ENCODE results near the gene LMCD1. TPM values are rescaled to one million over a fixed set of nuclear protein-coding genes. Genes with fewer than 3 reads are reported as not detected.
A peak's percentile ranks its signal among the peaks of the same experiment; 100 is the strongest.

Gene LMCD1
- total and polyA plus RNA-seq, 4 donors: 33.6 to 179 (median 98.4) TPM

DNA sequence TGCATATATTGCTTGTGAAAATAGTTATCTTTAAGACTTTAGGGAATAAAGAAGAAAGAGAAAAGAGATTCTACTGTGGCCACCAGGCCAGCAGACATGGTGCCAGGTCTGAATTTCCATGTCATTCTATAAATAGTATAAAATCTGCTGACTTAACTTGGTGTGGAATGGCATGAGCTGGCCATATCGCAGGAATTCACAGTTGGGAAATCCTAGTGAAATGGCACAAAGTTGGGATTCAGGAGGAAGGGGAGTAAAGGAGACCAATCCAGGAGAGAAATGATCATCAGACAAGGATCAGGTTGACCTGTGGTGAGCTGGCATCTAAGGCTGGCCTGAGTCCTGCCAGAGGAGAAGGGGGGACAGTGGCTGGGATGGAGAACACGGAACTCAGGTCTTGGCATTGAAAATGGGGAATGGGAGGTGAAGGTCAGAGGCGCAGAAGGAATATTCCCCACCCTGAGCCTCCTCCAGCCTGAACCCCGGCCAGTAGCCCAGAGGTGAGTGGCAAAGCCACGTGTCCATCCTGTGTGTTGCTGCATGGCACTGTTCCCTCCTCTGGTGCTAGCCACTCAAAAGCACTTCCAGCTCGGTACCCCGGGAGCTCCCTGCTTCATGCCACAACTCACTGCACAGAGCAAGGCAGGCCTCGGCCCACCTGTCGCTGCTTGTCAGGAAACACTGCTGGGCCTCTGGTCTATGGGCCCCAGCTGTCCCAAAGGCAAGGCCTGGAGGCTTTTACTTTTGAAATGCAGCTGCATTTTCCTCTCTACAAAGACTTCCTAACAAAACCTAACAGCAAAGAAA is 91.6 kb downstream of the LMCD1 start:
- Histone ChIP-seq H3K9me3 (ENCODE audit: control insufficient read depth in 4 of 4, insufficient read depth in 3 of 4, low read length in 3 of 4) (no peaks in the 10 kb centered on the region), H3K4me1 (ENCODE audit: control insufficient read depth in 5 of 5, insufficient read depth in 5 of 5, low read length in 5 of 5) (peaks cover 0 to 4% (median 0%) of the 10 kb centered on the region in 5 donors), H3K4me3 (no peak overlapping the region), H3K36me3 (ENCODE audit: control insufficient read depth in 4 of 4, insufficient read depth in 4 of 4, low read length in 4 of 4) (no peaks in the 10 kb centered on the region), H3K9ac (ENCODE audit: insufficient read depth in 1 of 2, low read length in 2 of 2) (no peak overlapping the region), H3K27ac (ENCODE audit: low read depth in 1 of 2, low read length in 1 of 2) (peak overlapping the region in 1 of 2 donors; percentile 60), H3K27me3 (ENCODE audit: control insufficient read depth in 3 of 3, insufficient read depth in 3 of 3, low read length in 2 of 3) (no peaks in the 10 kb centered on the region)
- DNase-seq: no peak
- no peak for ATAC-seq (ENCODE audit: insufficient read depth, low FRiP score)
- TF ChIP-seq, protein P1, sequence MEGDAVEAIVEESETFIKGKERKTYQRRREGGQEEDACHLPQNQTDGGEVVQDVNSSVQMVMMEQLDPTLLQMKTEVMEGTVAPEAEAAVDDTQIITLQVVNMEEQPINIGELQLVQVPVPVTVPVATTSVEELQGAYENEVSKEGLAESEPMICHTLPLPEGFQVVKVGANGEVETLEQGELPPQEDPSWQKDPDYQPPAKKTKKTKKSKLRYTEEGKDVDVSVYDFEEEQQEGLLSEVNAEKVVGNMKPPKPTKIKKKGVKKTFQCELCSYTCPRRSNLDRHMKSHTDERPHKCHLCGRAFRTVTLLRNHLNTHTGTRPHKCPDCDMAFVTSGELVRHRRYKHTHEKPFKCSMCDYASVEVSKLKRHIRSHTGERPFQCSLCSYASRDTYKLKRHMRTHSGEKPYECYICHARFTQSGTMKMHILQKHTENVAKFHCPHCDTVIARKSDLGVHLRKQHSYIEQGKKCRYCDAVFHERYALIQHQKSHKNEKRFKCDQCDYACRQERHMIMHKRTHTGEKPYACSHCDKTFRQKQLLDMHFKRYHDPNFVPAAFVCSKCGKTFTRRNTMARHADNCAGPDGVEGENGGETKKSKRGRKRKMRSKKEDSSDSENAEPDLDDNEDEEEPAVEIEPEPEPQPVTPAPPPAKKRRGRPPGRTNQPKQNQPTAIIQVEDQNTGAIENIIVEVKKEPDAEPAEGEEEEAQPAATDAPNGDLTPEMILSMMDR (IDR thresholded peaks at IDR 0.05; ENCODE audit: control extremely low read depth, extremely low read depth): no peak
- 77 to 79% methylated on average over 9 of the region's 9 CpGs for WGBS, 2 donors

DNA sequence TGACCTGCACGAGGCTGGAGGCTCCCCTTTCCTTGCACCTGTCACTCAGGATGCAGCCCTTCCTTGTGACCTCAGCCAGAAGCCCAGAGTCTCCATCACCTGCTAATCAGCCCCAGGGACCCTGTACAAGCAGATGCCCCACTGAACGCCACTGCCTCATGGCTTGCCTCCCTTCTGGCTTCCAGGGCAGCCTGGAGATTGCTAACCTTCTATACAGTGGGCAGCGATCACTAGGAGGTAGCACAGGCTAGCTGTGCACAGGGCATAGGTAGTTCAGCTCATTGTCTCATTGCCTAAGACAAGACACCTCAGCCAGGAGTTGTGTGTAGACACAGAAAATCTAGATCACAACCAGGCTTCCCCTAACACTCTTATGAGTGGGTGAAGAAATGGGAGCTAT is 93.6 kb downstream of the LMCD1 start:
- H3K36me3 ChIP-seq (ENCODE audit: control insufficient read depth in 4 of 4, insufficient read depth in 4 of 4, low read length in 4 of 4): no peaks in the 10 kb centered on the region
- H3K4me3 ChIP-seq: no peak overlapping the region
- peaks cover 0 to 4% (median 0%) of the 10 kb centered on the region in 5 donors for H3K4me1 ChIP-seq (ENCODE audit: control insufficient read depth in 5 of 5, insufficient read depth in 5 of 5, low read length in 5 of 5)
- no peaks in the 10 kb centered on the region for H3K27me3 ChIP-seq (ENCODE audit: control insufficient read depth in 3 of 3, insufficient read depth in 3 of 3, low read length in 2 of 3)
- no peak overlapping the region for H3K9ac ChIP-seq (ENCODE audit: insufficient read depth in 1 of 2, low read length in 2 of 2)
- no peak for DNase-seq
- no peaks in the 10 kb centered on the region for H3K9me3 ChIP-seq (ENCODE audit: control insufficient read depth in 4 of 4, insufficient read depth in 3 of 4, low read length in 3 of 4)
- WGBS, 2 donors: 63 to 76% methylated on average over 3 of the region's 3 CpGs
- ATAC-seq (ENCODE audit: insufficient read depth, low FRiP score): no peak
- H3K27ac ChIP-seq (ENCODE audit: low read depth in 1 of 2, low read length in 1 of 2): no peak overlapping the region
- TF ChIP-seq, protein P1 (IDR thresholded peaks at IDR 0.05; ENCODE audit: control extremely low read depth, extremely low read depth): no peak

- Histone ChIP-seq H3K4me3 (no peak overlapping the region), H3K27ac (ENCODE audit: low read depth in 1 of 2, low read length in 1 of 2) (no peak overlapping the region), H3K9me3 (ENCODE audit: control insufficient read depth in 4 of 4, insufficient read depth in 3 of 4, low read length in 3 of 4) (no peaks in the 10 kb centered on the region), H3K36me3 (ENCODE audit: control insufficient read depth in 4 of 4, insufficient read depth in 4 of 4, low read length in 4 of 4) (no peaks in the 10 kb centered on the region), H3K4me1 (ENCODE audit: control insufficient read depth in 5 of 5, insufficient read depth in 5 of 5, low read length in 5 of 5) (peaks cover 0 to 4% (median 0%) of the 10 kb centered on the region in 5 donors), H3K9ac (ENCODE audit: insufficient read depth in 1 of 2, low read length in 2 of 2) (no peak overlapping the region), H3K27me3 (ENCODE audit: control insufficient read depth in 3 of 3, insufficient read depth in 3 of 3, low read length in 2 of 3) (no peaks in the 10 kb centered on the region)
- 93 to 97% methylated on average over 9 of the region's 9 CpGs for WGBS, 2 donors
- no peak for ATAC-seq (ENCODE audit: insufficient read depth, low FRiP score)
- DNase-seq: no peak
- TF ChIP-seq, protein P1 (IDR thresholded peaks at IDR 0.05; ENCODE audit: control extremely low read depth, extremely low read depth): no peak
Observed at GRCh38 chr3:8595695-8596115, 94.1 kb downstream of the LMCD1 start.
